Measurements from ENCODE around the gene PAX5. TPM values are rescaled to one million over a fixed set of nuclear protein-coding genes. Genes with fewer than 3 reads are reported as not detected.

Gene PAX5
- total and polyA plus RNA-seq, 2 of the 13 experiments (the other 11 are each of a cell fraction or from before 2014, with no cell fraction given), result not detected

GRCh38 chr9:37079370-37080164, 45.5 kb upstream of the PAX5 start (continued):
- TF ChIP-seq HNF1A (IDR thresholded peaks at IDR 0.05; ENCODE audit: low read depth), result no peak
- TF ChIP-seq HNF1A (CRISPR knock-in tag; IDR thresholded peaks at IDR 0.05; ENCODE audit: borderline replicate concordance), result peak; percentile 57; the same call in 1 of the 2 replicates
- TF ChIP-seq NCOA1 (CRISPR knock-in tag; IDR thresholded peaks at IDR 0.05), result no peak
- TF ChIP-seq PAWR (CRISPR knock-in tag; IDR thresholded peaks at IDR 0.05; ENCODE audit: borderline replicate concordance), result peak; percentile 97
- TF ChIP-seq SMARCC2 (IDR thresholded peaks at IDR 0.05), result no peak
- TF ChIP-seq SALL1 (CRISPR knock-in tag; IDR thresholded peaks at IDR 0.05), result peak; percentile 99
- peak; percentile 80 to 84 for TF ChIP-seq POLR2A (IDR thresholded peaks at IDR 0.05; ENCODE audit: insufficient read depth in 1 of 2, low read depth in 2 of 2, low read length in 2 of 2)
- peak; percentile 96 for TF ChIP-seq ZNF841 (CRISPR knock-in tag; IDR thresholded peaks at IDR 0.05; ENCODE audit: borderline replicate concordance)
- TF ChIP-seq ZFX (CRISPR knock-in tag; IDR thresholded peaks at IDR 0.05; ENCODE audit: low read depth), result peak; percentile 88
- peak; percentile 99 for TF ChIP-seq ZFP36L1 (CRISPR knock-in tag; IDR thresholded peaks at IDR 0.05)
- TF ChIP-seq HDAC6 (IDR thresholded peaks at IDR 0.05; ENCODE audit: low read depth, low read length), result no peak
- peak; percentile 98 for TF ChIP-seq ZNF430 (CRISPR knock-in tag; IDR thresholded peaks at IDR 0.05)
- no peak for TF ChIP-seq NONO (IDR thresholded peaks at IDR 0.05)
- TF ChIP-seq NONO (CRISPR knock-in tag; conservative IDR thresholded peaks at IDR 0.05), result peak; percentile 70
- TF ChIP-seq POLR2G (IDR thresholded peaks at IDR 0.05; ENCODE audit: low read depth, low read length), result peak; percentile 82; the same call in 1 of the 2 replicates
- 0 out of 2 replicates have a peak, but pooled peaks have one; percentile 50 for TF ChIP-seq ZSCAN29 (CRISPR knock-in tag; conservative IDR thresholded peaks at IDR 0.05)
- peak; percentile 96 for TF ChIP-seq SNAPC2 (CRISPR knock-in tag; IDR thresholded peaks at IDR 0.05)
- peak; percentile 98 for TF ChIP-seq ZNF780A (CRISPR knock-in tag; IDR thresholded peaks at IDR 0.05)
- peak; percentile 96 for TF ChIP-seq MIXL1 (CRISPR knock-in tag; IDR thresholded peaks at IDR 0.05)
- no peak for TF ChIP-seq POLR2AphosphoS2 (IDR thresholded peaks at IDR 0.05; ENCODE audit: low read depth, low read length)
- TF ChIP-seq ELF3 (CRISPR knock-in tag; IDR thresholded peaks at IDR 0.05), result peak; percentile 87
- TF ChIP-seq NKX3-1 (CRISPR knock-in tag; IDR thresholded peaks at IDR 0.05), result peak; percentile 99
- peak; percentile 100 for TF ChIP-seq ZNF607 (CRISPR knock-in tag; IDR thresholded peaks at IDR 0.05; ENCODE audit: borderline replicate concordance)
- peak; percentile 95 for TF ChIP-seq ZNF329 (CRISPR knock-in tag; IDR thresholded peaks at IDR 0.05; ENCODE audit: low read depth)
- no peak for TF ChIP-seq TBL1XR1 (IDR thresholded peaks at IDR 0.05; ENCODE audit: borderline replicate concordance, low read length, partially characterized antibody)
- peak; percentile 95; the same call in 1 of the 2 replicates for TF ChIP-seq SETDB1 (CRISPR knock-in tag; IDR thresholded peaks at IDR 0.05; ENCODE audit: borderline replicate concordance)
- TF ChIP-seq MAFK (conservative IDR thresholded peaks at IDR 0.05 in 1 of 2, IDR thresholded peaks at IDR 0.05 in 1 of 2; ENCODE audit: low read length in 2 of 2), result no peak
- TF ChIP-seq GZF1 (CRISPR knock-in tag; IDR thresholded peaks at IDR 0.05), result 0 out of 2 replicates have a peak, but pooled peaks have one; percentile 59
- TF ChIP-seq DR1 (CRISPR knock-in tag; IDR thresholded peaks at IDR 0.05), result peak; percentile 71; the same call in 1 of the 2 replicates
- TF ChIP-seq ZBTB1 (CRISPR knock-in tag; IDR thresholded peaks at IDR 0.05; ENCODE audit: borderline replicate concordance), result peak; percentile 89; the same call in 1 of the 2 replicates

All from HepG2 (cell line).